HG02970 (cell line): Measurements from ENCODE around the gene WWOX.
"Not testable (repeated sequence)": the region's sequence is repeated elsewhere in the genome, so short reads cannot be mapped to it uniquely, and the experiment has no call there.

Experiments used
- ATAC-seq: cut with Tn5 transposase; IDR thresholded peaks from one replicate; pipeline ENCODE4 v1.9.1; 2021; ENCODE audit warnings: mild to moderate bottlenecking, moderate library complexity, moderate number of reproducible peaks; ENCODE audit not compliant: unreplicated experiment, low FRiP score

WWOX gene

GRCh38 chr16:78579020-78579419 is 479.6 kb downstream of the WWOX start:
- ATAC-seq, result no peak

- ATAC-seq, result no peak
These were observed 484.0 kb downstream of the WWOX start for GRCh38 chr16:78583441-78583840.

GRCh38 chr16:78584213-78584860 is 484.9 kb downstream of the WWOX start:
- no peak for ATAC-seq

- ATAC-seq, result no peak
These were observed 485.5 kb downstream of the WWOX start for GRCh38 chr16:78584991-78585390.

- no peak for ATAC-seq
These were observed 489.9 kb downstream of the WWOX start for GRCh38 chr16:78589331-78589730.

GRCh38 chr16:78591682-78592103 is 492.2 kb downstream of the WWOX start:
- ATAC-seq, result no peak

GRCh38 chr16:78592111-78592510 is 492.7 kb downstream of the WWOX start:
- no peak for ATAC-seq

GRCh38 chr16:78593352-78593751 is 493.9 kb downstream of the WWOX start:
- no peak for ATAC-seq

- ATAC-seq, result no peak
These were observed 494.7 kb downstream of the WWOX start for GRCh38 chr16:78594191-78594590.

GRCh38 chr16:78596348-78596995 is 497.0 kb downstream of the WWOX start:
- no peak for ATAC-seq

GRCh38 chr16:78596996-78597422 is 497.6 kb downstream of the WWOX start:
- no peak for ATAC-seq

- ATAC-seq, result no peak
These were observed 498.5 kb downstream of the WWOX start for GRCh38 chr16:78597809-78598570.

- ATAC-seq, result no peak
These were observed 499.8 kb downstream of the WWOX start for GRCh38 chr16:78599271-78599670.

GRCh38 chr16:78604423-78605062 is 505.1 kb downstream of the WWOX start:
- ATAC-seq, result not testable (repeated sequence)

GRCh38 chr16:78605548-78606101 is 506.2 kb downstream of the WWOX start:
- no peak for ATAC-seq

- no peak for ATAC-seq
These were observed 507.1 kb downstream of the WWOX start for GRCh38 chr16:78606545-78606944.

- ATAC-seq, result no peak
These were observed 507.6 kb downstream of the WWOX start for GRCh38 chr16:78607022-78607421.

GRCh38 chr16:78607465-78607864 is 508.0 kb downstream of the WWOX start:
- no peak for ATAC-seq

- ATAC-seq, result no peak
These were observed 508.9 kb downstream of the WWOX start for GRCh38 chr16:78608305-78608776.

GRCh38 chr16:78609402-78610274 is 510.2 kb downstream of the WWOX start:
- no peak for ATAC-seq
